HCT116 (cell line): ENCODE data around the gene HOXD3. TPM values are rescaled to one million over a fixed set of nuclear protein-coding genes. Genes with fewer than 3 reads are reported as not detected.

Experiments used
- ATAC-seq: fragments of 200-7000 bp; cut with Tn5 transposase; 2 replicates; pipeline ENCODE4 v1.9.1; 2020; ENCODE audit warnings: mild to moderate bottlenecking, moderate library complexity
- BruUV-seq: library from RNA; stranded (reverse); fragments of 400-500 nt; replicated peaks from 2 replicates; lab custom pipeline; 2021; lab: Mats Ljungman, UMichigan
- CTCF ChIA-PET: fragments of 300-600 bp; sonication (Branson Sonifier 250); formaldehyde crosslinking; loops from one replicate; lab custom pipeline; 2021; ENCODE audit warnings: antibody characterized with exemption; lab: Charles Lee
- POLR2A ChIA-PET: fragments of 300-600, 350-600 bp; sonication (Branson Sonifier 250); formaldehyde crosslinking; loops from one replicate; lab custom pipeline; 2021; ENCODE audit warnings: antibody characterized with exemption; lab: Charles Lee
- RAD21 ChIA-PET, 2 experiments: fragments of 300-600 bp; sonication (Branson Sonifier 250); formaldehyde crosslinking; loops; one replicate each; lab custom pipeline; 2023; ENCODE audit warnings: low total read pairs in 2 of 2; ENCODE audit not compliant: uncharacterized antibody in 2 of 2, unreplicated experiment in 2 of 2, low non-redundant PET in 1 of 2; lab: Charles Lee
- DNase-seq: peaks from one replicate; pipeline ENCODE4 v3.0.0-alpha.2; 2010; ENCODE audit warnings: low read depth, low spot score
- H2AFZ ChIP-seq: fragments of 200-600 bp; shearing (Covaris generic), sonication (generic); 2 replicates; pipeline ENCODE4 v1.6.1; 2017; ENCODE audit warnings: low read depth, mixed run types, mixed read lengths, antibody characterized with exemption, low read length; ENCODE audit not compliant: poor library complexity, severe bottlenecking
- H3K27ac ChIP-seq: 2 replicates; pipeline ENCODE4 v1.5.1; 2012; ENCODE audit warnings: low read depth, low read length
- H3K27me3 ChIP-seq: fragments of 200-600 bp; sonication (generic); 2 replicates; pipeline ENCODE4 v1.6.1; 2016; ENCODE audit warnings: mixed run types, low read length, mixed read lengths; ENCODE audit not compliant: insufficient read depth
- H3K36me3 ChIP-seq, 2 experiments: fragments of 200-500 bp in 1 of 2; fragments of 200-600 bp in 1 of 2; sonication (Bioruptor generic) in 1 of 2; sonication (generic) in 1 of 2; 2 replicates each; pipeline versions ENCODE4 v1.5.1 to v1.6.1; 2014 to 2016; ENCODE audit warnings: low read length in 2 of 2, inconsistent platforms in 1 of 2, mixed read lengths in 1 of 2, mixed run types in 1 of 2; ENCODE audit not compliant: insufficient read depth in 2 of 2, control insufficient read depth in 1 of 2
- H3K4me1 ChIP-seq, 2 experiments: fragments of 200-600 bp in 1 of 2; sonication (generic) in 1 of 2; 2 replicates each; pipeline versions ENCODE4 v1.5.1 to v1.6.1; 2012 to 2017; ENCODE audit warnings: low read length in 2 of 2, inconsistent platforms in 1 of 2, mild to moderate bottlenecking in 1 of 2, mixed read lengths in 1 of 2, mixed run types in 1 of 2, moderate library complexity in 1 of 2; ENCODE audit not compliant: insufficient read depth in 2 of 2, control insufficient read depth in 1 of 2
- H3K4me2 ChIP-seq: fragments of 200-600 bp; sonication (generic); 2 replicates; pipeline ENCODE4 v1.6.1; 2017; ENCODE audit warnings: mixed run types, low read length, mixed read lengths
- H3K4me3 ChIP-seq, 2 experiments: fragments of 200-600 bp in 1 of 2; sonication (generic) in 1 of 2; replicated peaks in 1 of 2; 2 replicates each; pipeline ENCODE4 v1.5.1; 2011 to 2016; ENCODE audit warnings: low read length in 2 of 2, control low read depth in 1 of 2, low read depth in 1 of 2, mild to moderate bottlenecking in 1 of 2, mixed read lengths in 1 of 2, mixed run types in 1 of 2
- H3K79me2 ChIP-seq: fragments of 200-600 bp; sonication (generic); 2 replicates; pipeline ENCODE4 v1.6.1; 2017; ENCODE audit warnings: mild to moderate bottlenecking, mixed run types, low read length, moderate library complexity, mixed read lengths; ENCODE audit not compliant: insufficient read depth
- H3K9ac ChIP-seq: fragments of 200-600 bp; sonication (generic); 2 replicates; pipeline ENCODE4 v1.6.1; 2016; ENCODE audit warnings: low read length, mixed read lengths
- H3K9me2 ChIP-seq: fragments of 200-600 bp; sonication (generic), shearing (Covaris generic); 2 replicates; pipeline ENCODE4 v1.6.1; 2017; ENCODE audit warnings: mixed run types, mild to moderate bottlenecking, moderate library complexity; ENCODE audit not compliant: insufficient read depth
- H3K9me3 ChIP-seq, 2 experiments: fragments of 200-500 bp in 1 of 2; fragments of 200-600 bp in 1 of 2; sonication (Bioruptor generic) in 1 of 2; sonication (generic) in 1 of 2; 2 replicates each; pipeline ENCODE4 v1.6.1; 2014 to 2017; ENCODE audit warnings: low read length in 2 of 2, mixed read lengths in 2 of 2, inconsistent platforms in 1 of 2, low read depth in 1 of 2, mild to moderate bottlenecking in 1 of 2, mixed run types in 1 of 2, moderate library complexity in 1 of 2; ENCODE audit not compliant: control insufficient read depth in 1 of 2, insufficient read depth in 1 of 2
- H4K20me1 ChIP-seq: fragments of 200-600 bp; sonication (generic), shearing (Covaris generic); 2 replicates; pipeline ENCODE4 v1.6.1; 2017; ENCODE audit warnings: mixed run types, mild to moderate bottlenecking, moderate library complexity; ENCODE audit not compliant: insufficient read depth
- CBX3 ChIP-seq: IDR thresholded peaks from 2 replicates; pipeline ENCODE4 v1.6.1; 2012; ENCODE audit warnings: low read depth
- CEBPB ChIP-seq: IDR thresholded peaks from 2 replicates; pipeline ENCODE4 v1.6.1; 2012; ENCODE audit warnings: low read depth
- EGR1 ChIP-seq: IDR thresholded peaks from 2 replicates; pipeline ENCODE4 v1.6.1; 2012; ENCODE audit warnings: low read depth
- EZH2 ChIP-seq: fragments of 200-600 bp; sonication (generic); IDR thresholded peaks from 2 replicates; pipeline ENCODE4 v1.6.1; 2017; ENCODE audit warnings: antibody characterized with exemption, mixed run types
- EZH2phosphoT487 ChIP-seq: fragments of 200-600 bp; IDR thresholded peaks from 2 replicates; pipeline ENCODE4 v1.6.1; 2018; ENCODE audit warnings: antibody characterized with exemption, borderline replicate concordance
- FOSL1 ChIP-seq: IDR thresholded peaks from 2 replicates; pipeline ENCODE4 v1.6.1; 2012; ENCODE audit warnings: low read depth
- JUND ChIP-seq: IDR thresholded peaks from 2 replicates; pipeline ENCODE4 v1.6.1; 2012
- POLR2A ChIP-seq: IDR thresholded peaks from 2 replicates; pipeline ENCODE4 v1.7.0; 2011; ENCODE audit warnings: borderline replicate concordance; ENCODE audit not compliant: insufficient read depth, insufficient read length; ENCODE audit errors: extremely low read depth
- POLR2AphosphoS5 ChIP-seq: IDR thresholded peaks from 2 replicates; pipeline ENCODE4 v1.6.1; 2011; ENCODE audit warnings: mild to moderate bottlenecking, low read depth, low read length, moderate library complexity
- RAD21 ChIP-seq: IDR thresholded peaks from 2 replicates; pipeline ENCODE4 v1.6.1; 2012; ENCODE audit warnings: low read depth, mild to moderate bottlenecking
- SIN3A ChIP-seq: IDR thresholded peaks from 2 replicates; pipeline ENCODE4 v1.6.1; 2012; ENCODE audit warnings: low read depth
- SP1 ChIP-seq: IDR thresholded peaks from 2 replicates; pipeline ENCODE4 v1.6.1; 2012; ENCODE audit warnings: low read depth
- SRF ChIP-seq: IDR thresholded peaks from 2 replicates; pipeline ENCODE4 v1.6.1; 2012; ENCODE audit warnings: low read depth
- TCF7L2 ChIP-seq: IDR thresholded peaks from 2 replicates; pipeline ENCODE4 v1.7.0; 2011; ENCODE audit warnings: borderline replicate concordance, inconsistent platforms; ENCODE audit not compliant: insufficient read depth, insufficient read length; ENCODE audit errors: extremely low read depth
- YY1 ChIP-seq: IDR thresholded peaks from 2 replicates; pipeline ENCODE4 v1.6.1; 2011; ENCODE audit warnings: low read length, low read depth, moderate library complexity, mild to moderate bottlenecking; ENCODE audit not compliant: insufficient replicate concordance; ENCODE audit errors: extremely low read depth
- ZNF274 ChIP-seq: fragments of 200-500 bp; sonication (Bioruptor generic); IDR thresholded peaks from 2 replicates; pipeline ENCODE4 v1.6.1; 2014; ENCODE audit warnings: mild to moderate bottlenecking, low read depth, low read length, inconsistent platforms
- intact Hi-C: fragments of 100-400 bp; cut with micrococcal nuclease; formaldehyde crosslinking; loops from 2 replicates; pipeline ENCODE4 v1.10.0; 2022
- total RNA-seq: library from RNA; stranded (reverse); gene quantifications from one replicate; pipeline ENCODE4 v1.2.1, GENCODE V29; 2021; ENCODE audit not compliant: unreplicated experiment
- TF ChIP-seq, protein P1 (sequence below): IDR thresholded peaks from 2 replicates; pipeline ENCODE4 v1.6.1; 2012
- TF ChIP-seq, protein P2 (sequence below), 3 experiments: fragments of 200-600 bp in 1 of 3; sonication (generic) in 1 of 3; IDR thresholded peaks in 2 of 3; conservative IDR thresholded peaks in 1 of 3; 2 replicates each; pipeline ENCODE4 v1.5.1; 2012 to 2017; ENCODE audit warnings: low read depth in 2 of 3, low read length in 2 of 3, antibody characterized with exemption in 1 of 3, borderline replicate concordance in 1 of 3, control low read depth in 1 of 3, mild to moderate bottlenecking in 1 of 3, mixed read lengths in 1 of 3, mixed run types in 1 of 3, moderate library complexity in 1 of 3; ENCODE audit not compliant: insufficient read depth in 1 of 3

HOXD3 gene
- total RNA-seq, 1 experiment from 2014 or later, result 1.4 TPM

DNA sequence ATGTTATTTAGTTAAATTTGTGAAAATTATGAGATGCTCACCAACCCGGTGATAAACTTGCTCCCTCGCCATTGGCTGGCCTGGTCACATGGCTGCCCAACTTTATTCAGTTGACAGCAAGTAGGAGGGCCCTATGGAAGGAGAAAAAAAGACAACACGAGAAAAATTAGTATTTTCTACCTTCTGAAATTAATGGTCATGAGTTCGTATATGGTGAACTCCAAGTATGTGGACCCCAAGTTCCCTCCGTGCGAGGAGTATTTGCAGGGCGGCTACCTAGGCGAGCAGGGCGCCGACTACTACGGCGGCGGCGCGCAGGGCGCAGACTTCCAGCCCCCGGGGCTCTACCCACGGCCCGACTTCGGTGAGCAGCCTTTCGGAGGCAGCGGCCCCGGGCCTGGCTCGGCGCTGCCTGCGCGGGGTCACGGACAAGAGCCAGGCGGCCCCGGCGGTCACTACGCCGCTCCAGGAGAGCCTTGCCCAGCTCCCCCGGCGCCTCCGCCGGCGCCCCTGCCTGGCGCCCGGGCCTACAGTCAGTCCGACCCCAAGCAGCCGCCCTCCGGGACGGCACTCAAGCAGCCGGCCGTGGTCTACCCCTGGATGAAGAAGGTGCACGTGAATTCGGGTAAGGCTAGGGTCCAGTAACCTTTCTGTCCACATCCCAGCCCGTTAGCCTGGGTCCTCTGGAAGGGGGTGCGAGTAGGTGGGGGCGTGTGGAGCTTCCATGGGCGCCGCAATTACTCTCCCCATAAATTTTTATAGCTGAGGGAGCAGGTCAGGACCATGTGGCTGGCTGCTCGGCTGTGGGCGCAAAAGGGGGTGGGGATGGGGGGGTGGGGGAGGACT is 5.4 kb upstream of the HOXD3 start, which contains the start of gene HOXD4:
TSS of gene HOXD4 (plus strand) at position 109 of the 846 bp plus-strand sequence. CDS start at position 193, 84 bp downstream.
- ChIA-PET POLR2A (no interaction called here), RAD21 (no interaction called here), CTCF (no interaction called here)
- Histone ChIP-seq H3K4me2 (no peak within 1 kb of the TSS), H3K9me2 (no peaks in the 10 kb centered on the region), H4K20me1 (no peaks in the 10 kb centered on the region), H3K27ac (no peak within 1 kb of the TSS), H3K27me3 (no peaks in the 10 kb centered on the region), H3K4me3 (no peak within 1 kb of the TSS), H2AFZ (no peak within 1 kb of the TSS), H3K9me3 (no peaks in the 10 kb centered on the region), H3K36me3 (no peaks in the 10 kb centered on the region), H3K4me1 (no peaks in the 10 kb centered on the region), H3K79me2 (no peaks in the 10 kb centered on the region), H3K9ac (no peak within 1 kb of the TSS)
- intact Hi-C loops, result no loop called here
- TF ChIP-seq EZH2 (no peak), EGR1 (no peak), POLR2A (no peak), JUND (no peak), RAD21 (no peak), CEBPB (no peak), SP1 (no peak), FOSL1 (no peak), SRF (no peak), TCF7L2 (no peak), ZNF274 (no peak), YY1 (no peak), POLR2AphosphoS5 (no peak), SIN3A (no peak), EZH2phosphoT487 (no peak), CBX3 (no peak)
- TF ChIP-seq, protein P1, sequence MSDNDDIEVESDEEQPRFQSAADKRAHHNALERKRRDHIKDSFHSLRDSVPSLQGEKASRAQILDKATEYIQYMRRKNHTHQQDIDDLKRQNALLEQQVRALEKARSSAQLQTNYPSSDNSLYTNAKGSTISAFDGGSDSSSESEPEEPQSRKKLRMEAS, result no peak
- TF ChIP-seq, protein P2, sequence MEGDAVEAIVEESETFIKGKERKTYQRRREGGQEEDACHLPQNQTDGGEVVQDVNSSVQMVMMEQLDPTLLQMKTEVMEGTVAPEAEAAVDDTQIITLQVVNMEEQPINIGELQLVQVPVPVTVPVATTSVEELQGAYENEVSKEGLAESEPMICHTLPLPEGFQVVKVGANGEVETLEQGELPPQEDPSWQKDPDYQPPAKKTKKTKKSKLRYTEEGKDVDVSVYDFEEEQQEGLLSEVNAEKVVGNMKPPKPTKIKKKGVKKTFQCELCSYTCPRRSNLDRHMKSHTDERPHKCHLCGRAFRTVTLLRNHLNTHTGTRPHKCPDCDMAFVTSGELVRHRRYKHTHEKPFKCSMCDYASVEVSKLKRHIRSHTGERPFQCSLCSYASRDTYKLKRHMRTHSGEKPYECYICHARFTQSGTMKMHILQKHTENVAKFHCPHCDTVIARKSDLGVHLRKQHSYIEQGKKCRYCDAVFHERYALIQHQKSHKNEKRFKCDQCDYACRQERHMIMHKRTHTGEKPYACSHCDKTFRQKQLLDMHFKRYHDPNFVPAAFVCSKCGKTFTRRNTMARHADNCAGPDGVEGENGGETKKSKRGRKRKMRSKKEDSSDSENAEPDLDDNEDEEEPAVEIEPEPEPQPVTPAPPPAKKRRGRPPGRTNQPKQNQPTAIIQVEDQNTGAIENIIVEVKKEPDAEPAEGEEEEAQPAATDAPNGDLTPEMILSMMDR (IDR thresholded peaks at IDR 0.05 in 2 of 3, conservative IDR thresholded peaks at IDR 0.05 in 1 of 3; ENCODE audit: borderline replicate concordance in 1 of 3, insufficient read depth in 1 of 3, low read depth in 2 of 3, low read length in 2 of 3), result no peak
- no TSS peak for BruUV-seq
- no peak for ATAC-seq
- no peak for DNase-seq
